Urothelium cell line (cell line): ENCODE data around the gene CHP1.
"Not testable (repeated sequence)": the region's sequence is repeated elsewhere in the genome, so short reads cannot be mapped to it uniquely, and the experiment has no call there.

Experiments
- DNase-seq: peaks from one replicate; pipeline ENCODE4 v3.0.0; 2011; ENCODE audit warnings: low spot score, mixed read lengths
- FAIRE-seq: peaks from 2 replicates; lab custom pipeline; 2011; peaks lifted over from hg19 to GRCh38; lab: Jason Lieb, UNC

CHP1 gene

GRCh38 chr15:41288464-41288863 lies 57.4 kb downstream of the CHP1 start:
- DNase-seq (no peak), FAIRE-seq (no peak)

DNA sequence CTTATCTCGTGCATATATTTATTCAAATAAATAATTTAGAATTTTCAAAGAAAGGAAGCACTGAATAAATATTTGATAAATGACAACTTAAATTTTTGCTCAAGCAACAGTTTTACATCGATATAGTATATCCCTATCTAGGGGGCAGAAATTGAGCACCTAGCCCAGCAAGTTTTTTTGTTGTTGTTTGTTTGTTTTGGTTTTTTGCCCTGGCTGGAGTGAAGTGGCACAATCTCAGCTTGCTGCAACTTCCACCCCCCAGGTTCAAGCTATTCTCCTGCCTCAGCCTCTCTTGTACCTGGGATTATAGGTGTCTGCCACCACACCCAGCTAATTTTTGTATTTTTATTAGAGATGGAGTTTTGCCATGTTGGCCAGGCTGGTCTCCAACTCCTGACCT lies 58.9 kb downstream of the CHP1 start:
- FAIRE-seq: no peak
- DNase-seq: no peak

GRCh38 chr15:41291065-41291631 lies 60.1 kb downstream of the CHP1 start:
- FAIRE-seq: no peak
- no peak for DNase-seq

- DNase-seq (no peak), FAIRE-seq (no peak)
Observed at GRCh38 chr15:41292521-41292920, 61.5 kb downstream of the CHP1 start.

DNA sequence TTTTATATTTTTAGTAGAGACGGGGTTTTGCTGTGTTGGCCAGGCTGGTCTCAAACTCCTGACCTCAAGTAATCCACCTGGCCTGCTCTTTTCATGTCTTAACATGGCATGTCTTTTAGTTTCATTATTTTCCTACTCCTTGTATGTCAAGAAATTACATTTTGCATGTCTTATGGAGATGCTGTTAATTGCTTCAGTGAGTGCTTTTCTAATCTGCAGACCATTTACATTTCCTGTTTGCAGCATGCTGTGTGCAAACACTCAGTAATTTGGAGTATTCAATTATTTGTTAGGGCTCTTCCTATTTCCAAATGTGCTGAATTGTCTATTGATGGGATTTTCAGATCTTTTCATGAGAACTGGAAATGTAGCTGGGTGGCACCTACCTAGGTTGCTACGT lies 70.1 kb downstream of the CHP1 start:
- not testable (repeated sequence) for DNase-seq, FAIRE-seq

DNA sequence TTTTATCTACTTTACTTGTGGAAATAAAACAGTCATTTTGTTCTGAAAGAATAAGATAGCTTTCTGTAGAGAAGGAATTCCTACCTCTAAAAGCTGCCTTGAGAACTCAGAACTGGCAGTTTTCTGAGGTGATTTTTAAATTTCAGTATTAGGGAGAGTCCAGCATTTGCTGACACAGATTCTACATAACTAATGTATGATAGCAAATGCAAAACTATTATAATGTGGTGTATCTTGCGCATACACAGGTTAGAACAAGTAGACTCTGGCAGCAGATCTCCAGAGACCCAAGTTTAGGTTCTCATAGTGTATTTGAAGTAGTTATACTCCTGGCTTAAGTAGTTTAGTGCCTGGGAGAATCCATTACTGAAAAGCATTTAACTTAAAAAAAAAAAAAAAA lies 70.5 kb downstream of the CHP1 start:
- DNase-seq (no peak), FAIRE-seq (no peak)

DNA sequence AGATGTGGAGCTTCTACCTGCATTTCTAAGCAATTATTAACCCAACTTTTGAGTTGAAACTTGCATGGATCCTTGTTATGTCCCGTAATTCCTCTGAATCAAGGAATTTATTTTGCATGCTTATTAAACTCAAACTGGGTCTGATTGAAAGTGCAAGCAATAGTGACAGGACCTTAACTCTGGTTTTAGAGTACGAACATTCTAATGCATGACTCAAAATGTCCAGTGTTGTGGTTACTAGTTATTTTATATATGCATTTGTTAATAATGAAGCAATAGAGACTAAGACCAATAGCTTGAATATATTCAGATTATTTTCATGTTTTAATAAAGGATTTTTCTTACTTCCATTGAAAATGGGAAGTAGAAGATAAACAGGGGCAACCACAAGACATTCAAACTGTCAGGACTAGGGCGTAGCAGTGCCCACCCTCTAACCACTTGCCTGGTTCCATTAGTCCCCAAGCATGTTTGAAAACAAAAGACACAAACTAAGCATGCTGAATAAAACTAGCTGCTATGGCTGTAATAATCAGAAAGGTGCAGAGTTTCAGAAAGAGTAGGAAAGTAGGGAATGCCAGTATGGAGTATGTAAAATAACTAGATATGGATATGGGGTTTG lies 73.2 kb downstream of the CHP1 start:
- FAIRE-seq: no peak
- DNase-seq: no peak

DNA sequence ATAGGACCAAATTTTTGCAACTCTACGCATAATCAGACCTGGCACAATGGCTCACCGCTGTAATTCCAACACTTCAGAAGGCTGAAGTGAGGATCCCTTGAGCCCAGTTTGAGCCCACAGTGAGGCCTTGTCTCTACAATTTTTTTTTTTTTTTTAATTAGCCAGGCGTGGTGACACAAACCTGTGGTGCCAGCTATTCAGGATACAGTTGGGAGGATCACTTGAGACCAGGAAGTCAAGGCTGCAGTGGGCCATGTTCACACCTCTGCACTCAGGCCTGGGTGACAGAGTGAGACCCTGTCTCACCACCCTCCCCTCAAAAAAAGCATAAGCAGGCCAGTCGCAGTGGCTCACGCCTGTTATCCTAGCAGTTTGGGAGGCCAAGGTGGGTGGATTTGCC lies 76.6 kb downstream of the CHP1 start:
- no peak for DNase-seq
- FAIRE-seq: no peak

DNA sequence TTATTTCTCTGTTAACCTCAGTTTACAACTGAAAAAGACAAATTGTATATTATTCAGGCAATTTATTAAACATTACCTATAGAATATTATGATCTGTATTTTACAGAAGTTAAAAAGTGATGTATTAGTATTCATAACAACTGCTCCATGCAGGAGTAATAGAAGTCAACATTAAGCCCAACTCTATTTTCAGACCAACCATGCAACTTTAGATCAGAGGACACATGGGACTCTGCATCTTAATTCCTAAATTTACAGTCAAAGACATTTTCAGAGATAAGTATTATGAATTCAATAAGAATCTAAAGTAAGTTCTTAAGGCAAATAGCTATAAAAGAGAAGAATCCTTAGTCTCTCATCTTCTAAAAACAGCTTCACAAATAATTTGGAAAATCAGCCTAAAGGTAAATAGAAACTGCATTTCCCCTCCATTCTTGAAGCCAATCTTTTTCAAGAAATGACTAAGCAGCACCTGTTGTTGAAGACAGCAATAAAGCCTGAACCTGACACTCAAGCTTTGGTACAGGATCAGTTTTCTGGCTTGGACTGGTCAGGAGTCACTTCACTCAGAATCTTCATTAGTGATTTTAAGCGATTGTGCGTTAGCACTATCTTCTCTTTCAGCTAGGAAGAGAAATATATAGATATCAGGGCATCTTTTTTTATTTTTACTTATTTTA lies 78.3 kb downstream of the CHP1 start:
- DNase-seq (no peak), FAIRE-seq (no peak)

- DNase-seq, FAIRE-seq: not testable (repeated sequence)
Observed at GRCh38 chr15:41320805-41321330, 89.8 kb downstream of the CHP1 start.

- DNase-seq: no peak
- FAIRE-seq: no peak
Observed at GRCh38 chr15:41323611-41324010, 92.5 kb downstream of the CHP1 start.

GRCh38 chr15:41331281-41331680 lies 100.2 kb downstream of the CHP1 start:
- FAIRE-seq (no peak), DNase-seq (no peak)
